GM19099 (cell line): ENCODE results near the gene CWC22.

ENCODE experiments used
- POLR2A ChIP-seq: IDR thresholded peaks from 3 replicates; pipeline ENCODE4 v1.6.1; 2011; ENCODE audit warnings: low read depth; ENCODE audit not compliant: insufficient read length; ENCODE audit errors: extremely low read depth

Gene CWC22

DNA sequence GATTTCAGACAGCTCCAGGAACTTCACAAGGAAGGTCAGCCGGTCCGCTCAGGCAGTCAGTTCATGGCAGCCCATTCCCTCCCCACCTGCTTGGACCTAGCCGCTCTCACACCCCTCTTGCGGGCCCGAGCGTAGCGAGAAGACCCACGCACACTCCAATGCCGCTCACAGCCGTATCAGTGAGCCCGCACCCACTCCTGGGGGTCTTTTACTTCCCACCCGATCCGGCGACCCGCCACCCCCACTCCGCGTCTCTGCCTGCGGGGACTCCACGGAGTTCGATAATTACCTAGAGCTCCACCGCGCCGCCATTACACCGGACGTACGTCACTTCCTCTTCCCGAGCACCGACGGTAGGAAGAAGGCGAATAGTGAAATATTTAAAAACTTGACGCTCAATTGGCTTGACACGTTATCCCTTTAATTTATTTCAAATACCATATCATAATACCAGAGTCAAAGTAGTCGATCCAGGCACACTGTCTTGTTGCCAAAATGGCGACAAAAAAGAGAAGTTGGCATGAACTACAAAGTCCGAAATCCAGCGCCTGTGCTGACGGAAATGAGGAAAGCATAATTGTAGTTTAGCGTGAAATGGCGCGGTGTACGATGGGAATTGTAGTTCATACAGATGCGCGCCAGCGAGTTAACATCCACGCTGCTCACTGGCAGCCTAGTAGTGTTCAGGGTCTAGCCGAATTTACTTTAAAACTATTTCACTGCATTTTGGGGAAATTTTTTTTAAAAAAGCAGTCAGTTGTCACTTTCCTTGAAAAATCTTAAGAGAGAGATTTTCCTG, at the start of gene CWC22:
Gene CWC22 (minus strand): TSS at position 517 of the 799 bp plus-strand sequence. CDS start 13,956 bp downstream, outside the sequence.
- peak; percentile 81 for TF ChIP-seq POLR2A

DNA sequence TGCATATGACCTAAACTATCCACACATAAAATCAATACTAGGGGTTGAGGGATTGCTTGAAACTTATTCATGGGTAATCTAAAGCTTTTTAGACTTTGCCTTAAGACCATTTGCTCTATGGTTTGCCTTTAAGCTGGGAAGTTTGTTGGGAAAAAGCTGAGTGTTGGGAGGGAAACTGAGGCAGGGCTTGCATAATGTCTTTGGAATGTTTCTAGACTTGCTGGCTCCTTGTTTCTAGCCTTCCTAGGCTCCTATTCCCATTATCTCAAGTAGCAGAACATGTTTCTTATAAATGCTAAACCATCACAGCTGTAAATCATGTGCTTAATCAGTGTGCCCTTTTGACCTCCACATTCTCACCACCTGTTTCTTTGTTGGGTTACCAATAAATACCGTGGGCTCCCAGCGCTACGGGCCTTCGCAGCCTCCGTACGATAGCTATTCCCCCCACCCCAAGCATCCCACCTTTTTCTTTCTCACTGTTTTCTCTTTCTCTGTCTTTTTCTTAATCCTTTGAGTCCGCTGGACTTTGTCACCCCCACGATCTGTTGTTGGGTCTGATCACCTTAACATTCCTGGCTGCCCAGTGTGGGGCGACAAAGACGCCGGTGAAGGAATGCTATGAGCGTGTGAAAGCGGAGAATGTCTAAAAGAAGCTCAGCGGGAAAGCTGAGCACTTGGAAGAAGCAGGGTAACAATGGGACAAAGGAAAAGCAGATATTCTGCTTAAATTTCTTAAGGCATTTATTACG, 49.4 kb upstream of the CWC22 start:
- TF ChIP-seq POLR2A = no peak

GRCh38 chr2:180050246-180050645, 43.1 kb upstream of the CWC22 start:
- TF ChIP-seq POLR2A = no peak

GRCh38 chr2:180048251-180048650, 41.2 kb upstream of the CWC22 start:
- no peak for TF ChIP-seq POLR2A

DNA sequence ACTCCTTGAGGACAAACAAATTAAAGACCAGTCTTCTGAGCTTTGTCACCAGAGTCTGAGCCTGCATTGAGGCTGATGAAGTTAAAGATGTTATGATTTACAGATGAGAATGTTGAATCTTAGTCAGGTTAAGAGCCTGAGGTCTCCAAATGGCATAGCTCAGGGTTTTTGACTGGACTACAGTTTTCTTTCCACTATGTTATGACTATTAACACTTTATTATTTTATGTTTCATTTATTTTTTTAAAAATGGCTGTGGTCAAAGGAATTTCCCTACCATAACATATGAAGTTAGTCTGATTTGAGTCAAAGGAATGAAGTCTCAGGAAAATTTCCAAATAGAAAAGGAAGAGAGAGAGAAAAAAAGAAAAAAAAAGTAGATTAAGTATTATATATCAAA, 39.7 kb upstream of the CWC22 start:
- TF ChIP-seq POLR2A = no peak

DNA sequence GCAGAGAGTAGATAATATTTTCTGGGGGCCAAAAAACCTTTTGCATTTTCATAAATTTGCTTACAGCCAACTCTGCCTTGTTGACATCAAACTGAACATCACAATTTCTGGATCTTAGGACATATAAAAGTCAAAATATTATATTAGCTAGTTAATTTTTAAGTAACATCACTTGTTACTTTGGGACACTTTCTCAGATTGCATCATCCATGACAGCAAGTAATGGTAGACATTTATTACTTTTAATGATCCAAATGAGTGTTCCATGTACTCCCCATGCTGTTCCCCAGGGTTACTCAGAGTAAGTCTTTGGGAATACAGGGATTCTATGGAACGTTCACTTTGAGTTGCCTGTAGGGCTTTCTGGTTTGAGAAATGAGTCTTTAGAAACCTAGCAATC, 39.1 kb upstream of the CWC22 start:
- TF ChIP-seq POLR2A = no peak

DNA sequence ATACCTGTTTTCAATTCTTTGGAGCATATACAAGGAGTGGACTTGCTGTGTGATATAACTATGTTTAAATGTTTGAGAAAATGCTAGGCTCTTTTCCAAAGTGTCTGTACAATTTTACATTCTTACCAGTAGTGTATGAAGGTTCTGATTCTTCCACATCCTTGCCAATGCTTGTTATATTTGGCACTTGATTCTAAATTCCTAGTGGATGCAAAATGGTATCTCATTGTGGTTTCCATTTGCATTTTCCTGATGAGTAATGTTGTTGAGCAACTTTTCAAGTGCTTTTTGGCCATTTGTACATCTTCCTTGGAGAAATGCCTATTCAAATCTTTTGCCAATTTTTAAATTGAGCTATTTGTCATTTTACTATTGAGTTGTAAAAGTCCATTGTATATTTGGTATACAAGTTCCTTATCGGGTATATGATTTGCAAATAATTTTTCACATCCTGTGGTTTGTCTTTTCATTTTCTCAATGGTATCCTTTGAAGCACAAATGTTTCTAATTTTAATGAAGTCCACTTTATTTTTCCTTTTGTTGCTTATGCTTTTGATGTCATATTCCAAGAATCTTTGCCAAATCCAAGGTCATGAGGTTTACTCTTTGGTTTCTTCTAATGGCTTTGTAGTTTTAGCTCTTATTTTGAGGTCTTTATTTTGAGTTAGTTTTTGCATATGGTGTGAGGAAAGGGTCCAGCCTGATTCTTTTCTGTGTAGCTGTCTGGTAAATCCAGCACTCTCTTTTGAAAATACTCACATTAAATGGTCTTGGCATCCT, 33.2 kb upstream of the CWC22 start:
- no peak for TF ChIP-seq POLR2A

DNA sequence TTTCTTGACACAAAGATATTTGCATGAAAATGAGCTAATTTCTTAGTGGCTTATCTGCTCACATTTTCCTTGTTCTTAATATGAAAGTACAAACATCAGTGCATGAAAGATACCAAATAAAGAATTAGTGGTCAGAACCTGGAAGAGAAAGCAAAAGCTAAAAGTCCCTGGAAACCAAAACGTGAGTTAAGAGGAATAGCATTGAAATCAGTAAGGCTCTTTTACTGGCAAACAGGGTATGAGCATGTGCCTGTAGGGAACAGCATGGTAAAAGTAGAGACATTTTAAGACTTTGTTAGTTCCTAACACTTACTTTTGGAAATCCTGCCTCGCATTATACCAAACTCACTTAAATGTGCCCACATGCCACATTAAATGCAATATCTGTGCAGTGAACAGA, 31.9 kb upstream of the CWC22 start:
- no peak for TF ChIP-seq POLR2A

GRCh38 chr2:180033993-180034894, 27.1 kb upstream of the CWC22 start:
- TF ChIP-seq POLR2A = no peak

GRCh38 chr2:180029575-180029974, 22.5 kb upstream of the CWC22 start:
- no peak for TF ChIP-seq POLR2A

GRCh38 chr2:180021850-180022249, 14.8 kb upstream of the CWC22 start:
- no peak for TF ChIP-seq POLR2A

DNA sequence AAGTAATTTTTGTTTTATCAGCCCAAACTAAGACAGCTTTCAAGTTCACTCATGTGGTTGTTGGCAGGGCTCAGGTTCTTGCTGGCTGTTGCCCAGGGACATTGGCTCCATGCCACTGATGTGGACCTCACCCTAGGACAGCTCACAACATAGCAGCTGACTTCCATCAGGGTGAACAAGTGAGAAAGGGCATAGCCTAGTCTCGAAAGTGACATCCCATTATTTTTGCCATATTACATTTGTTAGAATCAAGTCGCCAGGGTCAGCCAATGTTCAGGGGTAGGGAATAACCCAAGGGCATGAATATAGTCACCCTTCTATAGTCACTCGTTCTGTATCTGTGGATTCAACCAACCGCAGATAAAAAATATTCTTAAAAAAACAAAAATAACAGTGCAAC, 10.7 kb upstream of the CWC22 start:
- no peak for TF ChIP-seq POLR2A

DNA sequence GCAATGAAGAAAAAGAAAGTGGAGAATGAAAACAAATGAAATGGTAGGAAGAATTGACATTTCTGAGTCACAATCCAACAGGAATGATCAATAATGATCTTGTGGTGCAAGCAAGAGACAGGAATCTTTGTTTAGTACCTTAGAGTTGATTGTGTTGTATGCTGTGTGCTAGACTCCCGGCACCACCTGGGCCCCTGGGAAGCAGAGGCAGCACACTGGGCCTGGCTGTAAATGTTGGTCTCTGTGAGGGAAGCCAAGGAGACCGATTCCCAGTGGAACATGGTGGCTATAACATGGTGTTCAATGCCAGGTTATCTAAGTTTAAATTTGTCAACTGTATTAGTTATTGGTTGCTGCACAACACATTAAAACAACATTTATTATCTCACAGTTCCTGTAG, 9.8 kb upstream of the CWC22 start:
- TF ChIP-seq POLR2A = no peak

- TF ChIP-seq POLR2A = no peak
Measured at GRCh38 chr2:180015951-180016709, 9.0 kb upstream of the CWC22 start.

- no peak for TF ChIP-seq POLR2A
Measured at GRCh38 chr2:180012523-180012922, 5.4 kb upstream of the CWC22 start.
